Measurements from ENCODE around the gene DCLK3. TPM values are rescaled to one million over a fixed set of nuclear protein-coding genes. Genes with fewer than 3 reads are reported as not detected.

DCLK3 gene
- total RNA-seq, 1 experiment from 2014 or later = not detected

GRCh38 chr3:36764704-36765038, 318 bp upstream of the DCLK3 start:
- DNase-seq (ENCODE audit: low read depth) = no peak

- DNase-seq (ENCODE audit: low read depth) = no peak
Measured at GRCh38 chr3:36762918-36763849, 1.2 kb downstream of the DCLK3 start.

GRCh38 chr3:36761779-36762178, 2.6 kb downstream of the DCLK3 start:
- DNase-seq (ENCODE audit: low read depth) = no peak

- no peak for DNase-seq (ENCODE audit: low read depth)
Measured at GRCh38 chr3:36756269-36756668, 8.1 kb downstream of the DCLK3 start.

- no peak for DNase-seq (ENCODE audit: low read depth)
Measured at GRCh38 chr3:36751326-36751725, 13.0 kb downstream of the DCLK3 start.

- no peak for DNase-seq (ENCODE audit: low read depth)
Measured at GRCh38 chr3:36750737-36751136, 13.6 kb downstream of the DCLK3 start.

- DNase-seq (ENCODE audit: low read depth) = no peak
Measured at GRCh38 chr3:36744763-36745162, 19.6 kb downstream of the DCLK3 start.

GRCh38 chr3:36743826-36744225, 20.5 kb downstream of the DCLK3 start:
- DNase-seq (ENCODE audit: low read depth) = no peak

GRCh38 chr3:36741285-36741684, 23.1 kb downstream of the DCLK3 start:
- peak; percentile 20 for DNase-seq (ENCODE audit: low read depth)

- no peak for DNase-seq (ENCODE audit: low read depth)
Measured at GRCh38 chr3:36740787-36741186, 23.6 kb downstream of the DCLK3 start.

GRCh38 chr3:36738702-36739101, 25.7 kb downstream of the DCLK3 start:
- no peak for DNase-seq (ENCODE audit: low read depth)

- DNase-seq (ENCODE audit: low read depth) = peak; percentile 17
Measured at GRCh38 chr3:36736301-36736700, 28.1 kb downstream of the DCLK3 start.

GRCh38 chr3:36734742-36735141, 29.6 kb downstream of the DCLK3 start:
- no peak for DNase-seq (ENCODE audit: low read depth)

- no peak for DNase-seq (ENCODE audit: low read depth)
Measured at GRCh38 chr3:36733723-36734122, 30.6 kb downstream of the DCLK3 start.

- no peak for DNase-seq (ENCODE audit: low read depth)
Measured at GRCh38 chr3:36733162-36733696, 31.1 kb downstream of the DCLK3 start.

GRCh38 chr3:36730966-36731365, 33.4 kb downstream of the DCLK3 start:
- no peak for DNase-seq (ENCODE audit: low read depth)

GRCh38 chr3:36729204-36730056, 34.9 kb downstream of the DCLK3 start:
- peak; percentile 56 for DNase-seq (ENCODE audit: low read depth)

GRCh38 chr3:36714343-36715086, 49.8 kb downstream of the DCLK3 start:
- DNase-seq (ENCODE audit: low read depth) = peak; percentile 52

GRCh38 chr3:36713904-36714303, 50.4 kb downstream of the DCLK3 start:
- DNase-seq (ENCODE audit: low read depth) = no peak

GRCh38 chr3:36710606-36711005, 53.7 kb downstream of the DCLK3 start:
- no peak for DNase-seq (ENCODE audit: low read depth)

- DNase-seq (ENCODE audit: low read depth) = no peak
Measured at GRCh38 chr3:36709826-36710365, 54.5 kb downstream of the DCLK3 start.

GRCh38 chr3:36709281-36709680, 55.1 kb downstream of the DCLK3 start:
- DNase-seq (ENCODE audit: low read depth) = no peak

Data from RPMI7951 (cell line).